HepG2 (cell line): ENCODE results near the gene KIF1C. TPM values are rescaled to one million over a fixed set of nuclear protein-coding genes. Genes with fewer than 3 reads are reported as not detected.

Experiments
- CENPX ChIP-seq: sonication (generic); formaldehyde crosslinking; IDR thresholded peaks from 2 replicates; pipeline ENCODE4 v1.9.0; 2021; ENCODE audit warnings: mild to moderate bottlenecking, missing genetic modification reagents, moderate library complexity
- EZH2 ChIP-seq: conservative IDR thresholded peaks from 2 replicates; pipeline ENCODE4 v1.6.1; 2012; ENCODE audit warnings: mild to moderate bottlenecking, low read depth, low read length, moderate library complexity
- FOXM1 ChIP-seq: sonication (generic); formaldehyde crosslinking; IDR thresholded peaks from 2 replicates; pipeline ENCODE4 v1.5.0; 2020; ENCODE audit warnings: missing genetic modification reagents
- HNRNPLL ChIP-seq: fragments of 200-400 bp; formaldehyde crosslinking; IDR thresholded peaks from 2 replicates; pipeline ENCODE4 v1.6.1; 2017; ENCODE audit warnings: mild to moderate bottlenecking, low read depth, low read length; ENCODE audit not compliant: poor library complexity, severe bottlenecking
- HOXD1 ChIP-seq: sonication (generic); formaldehyde crosslinking; IDR thresholded peaks from 2 replicates; pipeline ENCODE4 v1.5.0; 2020; ENCODE audit warnings: missing genetic modification reagents
- MBD4 ChIP-seq: IDR thresholded peaks from 2 replicates; pipeline ENCODE4 v1.6.1; 2012; ENCODE audit warnings: low read length, inconsistent platforms, borderline replicate concordance
- MEIS2 ChIP-seq: sonication (generic); formaldehyde crosslinking; IDR thresholded peaks from 2 replicates; pipeline ENCODE4 v1.9.0; 2021; ENCODE audit warnings: mild to moderate bottlenecking, missing genetic modification reagents
- MTA3 ChIP-seq: sonication (generic); formaldehyde crosslinking; IDR thresholded peaks from 2 replicates; pipeline ENCODE4 v1.4.0; 2020; ENCODE audit warnings: missing genetic modification reagents
- PAX8 ChIP-seq: sonication (generic); formaldehyde crosslinking; IDR thresholded peaks from 2 replicates; pipeline ENCODE4 v1.8.0; 2022; ENCODE audit warnings: mild to moderate bottlenecking, missing genetic modification reagents, borderline replicate concordance
- U2AF2 ChIP-seq: fragments of 200-400 bp; formaldehyde crosslinking; IDR thresholded peaks from 2 replicates; pipeline ENCODE4 v1.6.1; 2017; ENCODE audit warnings: low read depth, mild to moderate bottlenecking, low read length
- ZFAT ChIP-seq: sonication (generic); formaldehyde crosslinking; conservative IDR thresholded peaks from 2 replicates; pipeline ENCODE4 v1.8.1; 2023; ENCODE audit warnings: missing genetic modification reagents, inconsistent platforms
- ZMYM4 ChIP-seq: sonication (generic); formaldehyde crosslinking; IDR thresholded peaks from 2 replicates; pipeline ENCODE4 v1.8.1; 2023; ENCODE audit warnings: mild to moderate bottlenecking, missing genetic modification reagents
- ZNF10 ChIP-seq: sonication (generic); formaldehyde crosslinking; IDR thresholded peaks from 2 replicates; pipeline ENCODE4 v1.4.0; 2020; ENCODE audit warnings: mild to moderate bottlenecking, low read depth, missing genetic modification reagents, borderline replicate concordance
- ZNF101 ChIP-seq: sonication (generic); formaldehyde crosslinking; IDR thresholded peaks from 2 replicates; pipeline ENCODE4 v1.4.0; 2020; ENCODE audit warnings: mild to moderate bottlenecking, low read depth, missing genetic modification reagents, borderline replicate concordance
- ZNF3 ChIP-seq: IDR thresholded peaks from 2 replicates; pipeline ENCODE4 v1.7.0; 2017; ENCODE audit warnings: inconsistent platforms
- ZNF317 ChIP-seq: sonication (generic); formaldehyde crosslinking; IDR thresholded peaks from 2 replicates; pipeline ENCODE4 v1.5.0; 2020; ENCODE audit warnings: mild to moderate bottlenecking, missing genetic modification reagents
- ZNF761 ChIP-seq: sonication (generic); formaldehyde crosslinking; conservative IDR thresholded peaks from 2 replicates; pipeline ENCODE4 v1.4.0; 2020; ENCODE audit warnings: mild to moderate bottlenecking, missing genetic modification reagents
- polyA plus RNA-seq, 8 experiments: library from polyadenylated mRNA; depleted of rRNA in 3 of 8; stranded (reverse) in 7 of 8; unstranded in 1 of 8; fragments of >200 nt; fragmentation: Illumina TruSeq in 4 of 8; extraction: Trizol in 4 of 8; gene quantifications; 2 replicates each; pipeline versions ENCODE4 v1.2.1 to v1.2.3, GENCODE V29; 2011 to 2016; ENCODE audit warnings: low read depth in 4 of 8, missing spikeins in 1 of 8, mixed read lengths in 1 of 8; ENCODE audit not compliant: insufficient read depth in 1 of 8
- total RNA-seq, 5 experiments: library from RNA; depleted of rRNA; stranded (reverse); fragments of >200 nt; fragmentation: Illumina TruSeq; extraction: Trizol; gene quantifications; 2 replicates each; pipeline ENCODE4 v1.2.3, GENCODE V29; 2016; ENCODE audit warnings: low read depth in 1 of 5
- TF ChIP-seq, protein P1 (sequence below): sonication (generic); formaldehyde crosslinking; IDR thresholded peaks from 2 replicates; pipeline ENCODE4 v1.5.0; 2020; ENCODE audit warnings: missing genetic modification reagents, mild to moderate bottlenecking, borderline replicate concordance
- TF ChIP-seq, protein P2 (sequence below): sonication (generic); IDR thresholded peaks from 2 replicates; pipeline ENCODE4 v1.6.1; 2016; ENCODE audit warnings: low read depth, borderline replicate concordance
- TF ChIP-seq, protein P3 (sequence below): sonication (generic); formaldehyde crosslinking; IDR thresholded peaks from 2 replicates; pipeline ENCODE4 v1.4.0; 2020; ENCODE audit warnings: missing genetic modification reagents
- TF ChIP-seq, protein P4 (sequence below): sonication (generic); formaldehyde crosslinking; IDR thresholded peaks from 2 replicates; pipeline ENCODE4 v1.9.0; 2021; ENCODE audit warnings: mild to moderate bottlenecking, missing genetic modification reagents

Gene KIF1C
- total and polyA plus RNA-seq, 2 of the 13 experiments (the other 11 are each of a cell fraction or from before 2014, with no cell fraction given) = 70.0 to 104 TPM

DNA sequence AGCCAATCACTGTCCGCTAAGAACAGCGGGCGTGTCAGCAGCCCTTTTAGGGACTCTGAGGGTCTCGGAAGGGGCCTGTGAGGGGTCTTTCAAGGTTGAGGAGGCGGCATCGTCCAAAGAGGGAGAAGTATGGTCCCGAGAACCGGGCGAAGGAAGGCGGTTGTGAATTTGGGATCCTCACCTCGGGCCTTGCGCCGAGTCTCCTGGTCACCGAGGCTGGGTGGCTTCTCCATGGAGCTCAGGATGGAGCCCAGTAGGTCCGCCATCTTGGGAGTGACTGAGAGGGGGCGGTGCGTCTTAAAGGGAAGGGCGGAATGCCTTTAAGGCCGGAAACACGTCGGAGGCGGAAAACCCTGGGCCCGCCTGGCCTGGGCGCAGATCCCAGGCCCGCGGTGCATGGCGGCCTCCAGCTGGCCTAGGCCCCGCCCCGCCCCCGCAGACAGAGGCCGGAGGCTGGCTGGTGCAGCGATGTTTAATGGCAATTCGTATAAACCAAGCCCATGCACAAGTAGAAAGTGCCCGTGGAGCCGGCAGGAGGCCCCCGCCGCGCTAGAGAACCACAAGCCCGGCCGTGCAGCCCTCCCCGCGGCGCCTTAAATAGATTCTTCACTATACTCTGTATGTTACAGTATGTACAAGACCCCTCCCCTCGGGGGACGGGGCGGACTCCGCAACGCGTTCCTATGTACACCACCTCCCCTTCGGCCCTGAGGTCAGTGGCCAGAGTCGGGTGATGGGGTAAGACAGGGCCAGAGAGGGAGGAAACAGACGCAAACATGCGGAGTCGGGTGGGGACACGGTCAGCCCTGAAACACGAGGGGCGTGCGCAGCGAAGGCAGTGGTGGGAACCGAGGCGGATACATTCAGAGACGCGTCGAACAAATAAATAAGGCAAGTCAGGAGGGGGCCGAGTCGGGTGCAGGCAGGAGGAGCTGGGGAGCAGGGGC, 29.9 kb upstream of the KIF1C start, which contains the start of gene SPAG7 (continued):
- TF ChIP-seq ZNF761 (CRISPR knock-in tag) (no peak), ZNF317 (no peak), FOXM1 (CRISPR knock-in tag) (no peak), ZNF10 (no peak), PAX8 (CRISPR knock-in tag) (no peak), MTA3 (CRISPR knock-in tag) (no peak), MEIS2 (no peak), ZNF3 (CRISPR knock-in tag) (no peak), ZFAT (CRISPR knock-in tag) (no peak), U2AF2 (no peak), MBD4 (no peak), EZH2 (no peak), HNRNPLL (no peak), ZMYM4 (CRISPR knock-in tag) (peak; percentile 76), CENPX (no peak), HOXD1 (no peak), ZNF101 (CRISPR knock-in tag) (no peak)
- TF ChIP-seq, protein P1, sequence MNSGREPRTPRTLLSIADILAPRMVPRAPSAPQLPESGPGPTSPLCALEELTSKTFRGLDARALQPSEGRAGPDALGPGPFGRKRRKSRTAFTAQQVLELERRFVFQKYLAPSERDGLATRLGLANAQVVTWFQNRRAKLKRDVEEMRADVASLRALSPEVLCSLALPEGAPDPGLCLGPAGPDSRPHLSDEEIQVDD (CRISPR knock-in tag) = no peak
- TF ChIP-seq, protein P2, sequence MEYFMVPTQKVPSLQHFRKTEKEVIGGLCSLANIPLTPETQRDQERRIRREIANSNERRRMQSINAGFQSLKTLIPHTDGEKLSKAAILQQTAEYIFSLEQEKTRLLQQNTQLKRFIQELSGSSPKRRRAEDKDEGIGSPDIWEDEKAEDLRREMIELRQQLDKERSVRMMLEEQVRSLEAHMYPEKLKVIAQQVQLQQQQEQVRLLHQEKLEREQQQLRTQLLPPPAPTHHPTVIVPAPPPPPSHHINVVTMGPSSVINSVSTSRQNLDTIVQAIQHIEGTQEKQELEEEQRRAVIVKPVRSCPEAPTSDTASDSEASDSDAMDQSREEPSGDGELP = peak; percentile 97
- TF ChIP-seq, protein P3, sequence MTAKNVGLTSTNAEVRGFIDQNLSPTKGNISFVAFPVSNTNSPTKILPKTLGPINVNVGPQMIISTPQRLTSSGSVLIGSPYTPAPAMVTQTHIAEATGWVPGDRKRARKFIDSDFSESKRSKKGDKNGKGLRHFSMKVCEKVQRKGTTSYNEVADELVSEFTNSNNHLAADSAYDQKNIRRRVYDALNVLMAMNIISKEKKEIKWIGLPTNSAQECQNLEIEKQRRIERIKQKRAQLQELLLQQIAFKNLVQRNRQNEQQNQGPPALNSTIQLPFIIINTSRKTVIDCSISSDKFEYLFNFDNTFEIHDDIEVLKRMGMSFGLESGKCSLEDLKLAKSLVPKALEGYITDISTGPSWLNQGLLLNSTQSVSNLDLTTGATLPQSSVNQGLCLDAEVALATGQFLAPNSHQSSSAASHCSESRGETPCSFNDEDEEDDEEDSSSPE (CRISPR knock-in tag) = peak; percentile 3; the same call in 1 of the 2 replicates
- TF ChIP-seq, protein P4, sequence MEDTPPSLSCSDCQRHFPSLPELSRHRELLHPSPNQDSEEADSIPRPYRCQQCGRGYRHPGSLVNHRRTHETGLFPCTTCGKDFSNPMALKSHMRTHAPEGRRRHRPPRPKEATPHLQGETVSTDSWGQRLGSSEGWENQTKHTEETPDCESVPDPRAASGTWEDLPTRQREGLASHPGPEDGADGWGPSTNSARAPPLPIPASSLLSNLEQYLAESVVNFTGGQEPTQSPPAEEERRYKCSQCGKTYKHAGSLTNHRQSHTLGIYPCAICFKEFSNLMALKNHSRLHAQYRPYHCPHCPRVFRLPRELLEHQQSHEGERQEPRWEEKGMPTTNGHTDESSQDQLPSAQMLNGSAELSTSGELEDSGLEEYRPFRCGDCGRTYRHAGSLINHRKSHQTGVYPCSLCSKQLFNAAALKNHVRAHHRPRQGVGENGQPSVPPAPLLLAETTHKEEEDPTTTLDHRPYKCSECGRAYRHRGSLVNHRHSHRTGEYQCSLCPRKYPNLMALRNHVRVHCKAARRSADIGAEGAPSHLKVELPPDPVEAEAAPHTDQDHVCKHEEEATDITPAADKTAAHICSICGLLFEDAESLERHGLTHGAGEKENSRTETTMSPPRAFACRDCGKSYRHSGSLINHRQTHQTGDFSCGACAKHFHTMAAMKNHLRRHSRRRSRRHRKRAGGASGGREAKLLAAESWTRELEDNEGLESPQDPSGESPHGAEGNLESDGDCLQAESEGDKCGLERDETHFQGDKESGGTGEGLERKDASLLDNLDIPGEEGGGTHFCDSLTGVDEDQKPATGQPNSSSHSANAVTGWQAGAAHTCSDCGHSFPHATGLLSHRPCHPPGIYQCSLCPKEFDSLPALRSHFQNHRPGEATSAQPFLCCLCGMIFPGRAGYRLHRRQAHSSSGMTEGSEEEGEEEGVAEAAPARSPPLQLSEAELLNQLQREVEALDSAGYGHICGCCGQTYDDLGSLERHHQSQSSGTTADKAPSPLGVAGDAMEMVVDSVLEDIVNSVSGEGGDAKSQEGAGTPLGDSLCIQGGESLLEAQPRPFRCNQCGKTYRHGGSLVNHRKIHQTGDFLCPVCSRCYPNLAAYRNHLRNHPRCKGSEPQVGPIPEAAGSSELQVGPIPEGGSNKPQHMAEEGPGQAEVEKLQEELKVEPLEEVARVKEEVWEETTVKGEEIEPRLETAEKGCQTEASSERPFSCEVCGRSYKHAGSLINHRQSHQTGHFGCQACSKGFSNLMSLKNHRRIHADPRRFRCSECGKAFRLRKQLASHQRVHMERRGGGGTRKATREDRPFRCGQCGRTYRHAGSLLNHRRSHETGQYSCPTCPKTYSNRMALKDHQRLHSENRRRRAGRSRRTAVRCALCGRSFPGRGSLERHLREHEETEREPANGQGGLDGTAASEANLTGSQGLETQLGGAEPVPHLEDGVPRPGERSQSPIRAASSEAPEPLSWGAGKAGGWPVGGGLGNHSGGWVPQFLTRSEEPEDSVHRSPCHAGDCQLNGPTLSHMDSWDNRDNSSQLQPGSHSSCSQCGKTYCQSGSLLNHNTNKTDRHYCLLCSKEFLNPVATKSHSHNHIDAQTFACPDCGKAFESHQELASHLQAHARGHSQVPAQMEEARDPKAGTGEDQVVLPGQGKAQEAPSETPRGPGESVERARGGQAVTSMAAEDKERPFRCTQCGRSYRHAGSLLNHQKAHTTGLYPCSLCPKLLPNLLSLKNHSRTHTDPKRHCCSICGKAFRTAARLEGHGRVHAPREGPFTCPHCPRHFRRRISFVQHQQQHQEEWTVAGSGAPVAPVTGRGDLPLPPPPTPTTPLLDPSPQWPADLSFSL (CRISPR knock-in tag) = no peak
